ENCODE data around the gene ZNF35.

ZNF35 gene

GRCh38 chr3:44682182-44682896 lies 33.8 kb downstream of the ZNF35 start:
- Histone ChIP-seq H3K27ac (no peak overlapping the region), H3K9ac (no peak overlapping the region), H2AFZ (ENCODE audit: low read depth) (no peak overlapping the region), H3K4me1 (ENCODE audit: low read depth, poor library complexity, severe bottlenecking) (no peaks in the 10 kb centered on the region), H4K20me1 (ENCODE audit: insufficient read depth) (no peaks in the 10 kb centered on the region), H3K4me3 (IDR thresholded peaks at IDR 0.05; ENCODE audit: insufficient read depth, low read depth, low read length) (no peak overlapping the region), H3K27me3 (ENCODE audit: insufficient read depth, low read depth) (no peaks in the 10 kb centered on the region), H3K4me2 (no peak overlapping the region), H3K36me3 (ENCODE audit: insufficient read depth) (no peaks in the 10 kb centered on the region), H3K79me2 (ENCODE audit: insufficient read depth, low read depth) (no peaks in the 10 kb centered on the region)
- no peak for TF ChIP-seq CTCF (conservative IDR thresholded peaks at IDR 0.05; ENCODE audit: low read depth, low read length)

DNA sequence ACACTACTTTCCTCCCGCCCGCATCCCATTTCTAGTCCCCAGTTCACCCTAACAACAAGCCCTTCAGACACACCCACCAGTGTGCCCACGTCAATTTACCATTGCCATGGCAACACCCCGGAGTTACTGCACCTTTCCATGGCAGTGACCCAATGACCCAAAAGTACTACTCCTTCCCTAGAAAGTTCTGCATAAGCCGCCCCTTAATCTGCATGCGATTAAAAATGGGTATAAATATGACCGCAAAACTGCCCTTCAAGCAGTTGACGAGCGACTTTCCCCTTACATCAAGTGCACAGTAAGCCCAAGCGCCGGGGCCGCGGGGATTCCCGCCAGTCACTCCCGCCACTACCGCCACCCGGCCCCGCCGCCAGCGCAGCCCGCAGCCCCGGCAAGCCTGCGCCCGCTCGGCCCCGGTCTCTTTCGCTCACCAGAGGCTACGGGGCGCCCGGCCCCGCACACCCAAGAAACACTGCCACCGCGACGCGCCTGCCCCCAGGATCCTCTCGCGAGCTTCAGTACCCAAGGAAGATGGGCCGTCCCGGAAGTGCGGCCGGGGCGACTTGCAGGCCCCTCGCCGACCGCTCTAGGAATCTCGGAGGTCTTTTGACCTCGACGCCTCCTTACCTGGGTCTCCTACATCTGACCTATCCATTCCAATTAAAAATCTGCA lies 36.7 kb downstream of the ZNF35 start:
- no peaks in the 10 kb centered on the region for H3K4me1 ChIP-seq (ENCODE audit: low read depth, poor library complexity, severe bottlenecking)
- no peaks in the 10 kb centered on the region for H3K27me3 ChIP-seq (ENCODE audit: insufficient read depth, low read depth)
- H3K27ac ChIP-seq: no peak overlapping the region
- no peaks in the 10 kb centered on the region for H3K79me2 ChIP-seq (ENCODE audit: insufficient read depth, low read depth)
- no peak overlapping the region for H3K9ac ChIP-seq
- no peak overlapping the region for H3K4me3 ChIP-seq (IDR thresholded peaks at IDR 0.05; ENCODE audit: insufficient read depth, low read depth, low read length)
- no peaks in the 10 kb centered on the region for H3K36me3 ChIP-seq (ENCODE audit: insufficient read depth)
- H3K4me2 ChIP-seq: no peak overlapping the region
- TF ChIP-seq CTCF (conservative IDR thresholded peaks at IDR 0.05; ENCODE audit: low read depth, low read length): no peak
- H2AFZ ChIP-seq (ENCODE audit: low read depth): no peak overlapping the region
- H4K20me1 ChIP-seq (ENCODE audit: insufficient read depth): no peaks in the 10 kb centered on the region

DNA sequence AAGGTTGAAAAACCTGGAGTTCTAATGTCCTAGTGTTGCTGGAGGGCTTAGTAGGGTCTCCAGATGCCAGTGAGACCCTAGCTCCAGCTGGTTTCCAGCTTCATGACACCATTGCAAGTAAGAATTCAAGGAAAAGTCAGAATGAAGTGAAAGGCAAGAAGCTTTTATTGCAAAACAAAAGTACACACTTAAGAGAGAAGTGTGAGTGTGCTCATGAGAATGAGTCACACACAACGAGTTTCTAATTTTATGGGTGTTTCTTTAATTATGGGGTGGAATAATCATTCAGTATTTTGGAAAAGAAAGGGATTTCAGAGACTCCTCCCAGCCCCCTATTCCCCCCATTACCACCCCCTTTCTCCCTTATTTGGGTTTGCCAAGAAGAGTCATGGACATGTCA lies 39.4 kb downstream of the ZNF35 start:
- H3K9ac ChIP-seq: no peak overlapping the region
- no peaks in the 10 kb centered on the region for H4K20me1 ChIP-seq (ENCODE audit: insufficient read depth)
- no peaks in the 10 kb centered on the region for H3K79me2 ChIP-seq (ENCODE audit: insufficient read depth, low read depth)
- no peaks in the 10 kb centered on the region for H3K36me3 ChIP-seq (ENCODE audit: insufficient read depth)
- no peaks in the 10 kb centered on the region for H3K27me3 ChIP-seq (ENCODE audit: insufficient read depth, low read depth)
- TF ChIP-seq CTCF (conservative IDR thresholded peaks at IDR 0.05; ENCODE audit: low read depth, low read length): no peak
- no peak overlapping the region for H2AFZ ChIP-seq (ENCODE audit: low read depth)
- no peaks in the 10 kb centered on the region for H3K4me1 ChIP-seq (ENCODE audit: low read depth, poor library complexity, severe bottlenecking)
- no peak overlapping the region for H3K4me2 ChIP-seq
- H3K4me3 ChIP-seq (IDR thresholded peaks at IDR 0.05; ENCODE audit: insufficient read depth, low read depth, low read length): no peak overlapping the region
- H3K27ac ChIP-seq: no peak overlapping the region
